ENCODE measurements around the gene LSM3. TPM values are rescaled to one million over a fixed set of nuclear protein-coding genes. Genes with fewer than 3 reads are reported as not detected.

LSM3 gene
- total RNA-seq, 4 donors from 2014 or later: 7.9 to 15.6 (median 12.7) TPM

DNA sequence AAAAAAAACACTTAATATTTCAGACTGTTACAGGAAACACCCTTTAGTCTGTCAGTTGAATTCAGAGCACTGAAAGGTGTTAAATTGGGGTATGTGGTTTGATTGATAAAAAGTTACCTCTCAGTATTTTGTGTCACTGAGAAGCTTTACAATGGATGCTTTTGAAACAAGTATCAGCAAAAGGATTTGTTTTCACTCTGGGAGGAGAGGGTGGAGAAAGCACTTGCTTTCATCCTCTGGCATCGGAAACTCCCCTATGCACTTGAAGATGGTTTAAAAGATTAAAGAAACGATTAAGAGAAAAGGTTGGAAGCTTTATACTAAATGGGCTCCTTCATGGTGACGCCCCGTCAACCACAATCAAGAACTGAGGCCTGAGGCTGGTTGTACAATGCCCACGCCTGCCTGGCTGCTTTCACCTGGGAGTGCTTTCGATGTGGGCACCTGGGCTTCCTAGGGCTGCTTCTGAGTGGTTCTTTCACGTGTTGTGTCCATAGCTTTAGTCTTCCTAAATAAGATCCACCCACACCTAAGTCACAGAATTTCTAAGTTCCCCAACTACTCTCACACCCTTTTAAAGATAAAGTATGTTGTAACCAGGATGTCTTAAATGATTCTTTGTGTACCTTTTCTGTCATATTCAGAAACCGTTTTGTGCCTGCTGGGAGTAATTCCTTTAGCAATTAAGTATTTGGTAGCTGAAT lies 35.9 kb upstream of the LSM3 start:
- Histone ChIP-seq H3K36me3 (peaks cover 0 to 72% of the 10 kb centered on the region in 2 donors), H3K4me1 (peaks cover 9 to 68% (median 27%) of the 10 kb centered on the region in 3 donors), H3K4me3 (no peak overlapping the region), H3K27ac (peak overlapping the region; percentile 86 to 97 (median 90)), H3K9me3 (no peaks in the 10 kb centered on the region), H3K27me3 (no peaks in the 10 kb centered on the region)
- ATAC-seq: no peak
- 61 to 64% methylated on average over 8 of the region's 8 CpGs for WGBS, 2 donors (ENCODE audit: low coverage in 1 of 2)
- TF ChIP-seq, protein P1, sequence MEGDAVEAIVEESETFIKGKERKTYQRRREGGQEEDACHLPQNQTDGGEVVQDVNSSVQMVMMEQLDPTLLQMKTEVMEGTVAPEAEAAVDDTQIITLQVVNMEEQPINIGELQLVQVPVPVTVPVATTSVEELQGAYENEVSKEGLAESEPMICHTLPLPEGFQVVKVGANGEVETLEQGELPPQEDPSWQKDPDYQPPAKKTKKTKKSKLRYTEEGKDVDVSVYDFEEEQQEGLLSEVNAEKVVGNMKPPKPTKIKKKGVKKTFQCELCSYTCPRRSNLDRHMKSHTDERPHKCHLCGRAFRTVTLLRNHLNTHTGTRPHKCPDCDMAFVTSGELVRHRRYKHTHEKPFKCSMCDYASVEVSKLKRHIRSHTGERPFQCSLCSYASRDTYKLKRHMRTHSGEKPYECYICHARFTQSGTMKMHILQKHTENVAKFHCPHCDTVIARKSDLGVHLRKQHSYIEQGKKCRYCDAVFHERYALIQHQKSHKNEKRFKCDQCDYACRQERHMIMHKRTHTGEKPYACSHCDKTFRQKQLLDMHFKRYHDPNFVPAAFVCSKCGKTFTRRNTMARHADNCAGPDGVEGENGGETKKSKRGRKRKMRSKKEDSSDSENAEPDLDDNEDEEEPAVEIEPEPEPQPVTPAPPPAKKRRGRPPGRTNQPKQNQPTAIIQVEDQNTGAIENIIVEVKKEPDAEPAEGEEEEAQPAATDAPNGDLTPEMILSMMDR (IDR thresholded peaks at IDR 0.05): no peak
- no peak for TF ChIP-seq EP300 (IDR thresholded peaks at IDR 0.05)
- no peak for TF ChIP-seq POLR2A (IDR thresholded peaks at IDR 0.05)
- TF ChIP-seq POLR2AphosphoS5 (IDR thresholded peaks at IDR 0.05): no peak

DNA sequence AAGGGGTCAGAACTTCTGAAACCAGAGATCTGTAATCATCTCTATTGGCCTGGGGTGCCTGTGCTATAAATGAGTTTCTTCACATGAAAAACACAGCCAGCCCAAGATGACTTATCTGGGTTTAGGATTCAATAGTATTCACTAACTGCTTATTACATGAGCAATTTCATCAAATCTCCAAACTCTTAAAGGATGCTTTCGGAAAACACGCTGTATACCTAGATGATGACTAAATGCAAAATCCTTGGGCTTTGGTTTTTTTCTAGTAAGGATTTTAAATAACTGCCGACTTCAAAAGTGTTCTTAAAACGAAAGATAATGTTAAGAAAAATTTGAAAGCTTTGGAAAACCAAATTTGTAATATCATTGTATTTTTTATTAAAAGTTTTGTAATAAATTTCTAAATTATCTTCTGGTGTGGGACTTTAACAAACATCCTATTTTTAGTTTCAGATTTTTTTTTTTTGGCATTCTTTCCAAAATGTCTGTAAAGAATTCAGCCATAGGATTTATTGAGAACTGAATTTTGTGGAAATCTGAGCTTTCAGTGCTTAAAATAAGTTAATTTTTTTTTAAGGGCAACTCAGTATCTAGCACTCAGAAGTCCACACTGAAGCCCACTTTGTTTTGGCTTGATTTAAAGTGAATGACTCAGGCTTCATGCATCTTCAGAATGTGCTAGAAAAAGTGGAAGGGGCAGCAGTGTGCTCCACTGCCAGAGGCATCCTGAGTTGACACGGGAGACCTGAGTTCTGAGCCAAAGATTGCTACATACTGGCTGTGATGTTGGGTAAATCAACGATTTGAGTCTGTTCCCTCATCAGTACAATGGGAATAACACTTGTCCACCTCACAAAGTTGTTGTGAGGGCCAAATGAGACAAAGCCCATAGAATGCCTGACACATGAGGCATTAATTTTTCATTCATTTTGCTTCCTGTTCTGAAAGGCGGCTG lies 35.1 kb upstream of the LSM3 start:
- peaks cover 9 to 77% (median 31%) of the 10 kb centered on the region in 3 donors for H3K4me1 ChIP-seq
- no peaks in the 10 kb centered on the region for H3K9me3 ChIP-seq
- H3K27ac ChIP-seq: peak overlapping the region; percentile 86 to 97 (median 90)
- peak; percentile 85 for ATAC-seq
- WGBS, 2 donors (ENCODE audit: low coverage in 1 of 2): 31 to 47% methylated on average over 5 to 7 of the region's 7 CpGs
- TF ChIP-seq POLR2AphosphoS5 (IDR thresholded peaks at IDR 0.05) (peak; percentile 94), EP300 (IDR thresholded peaks at IDR 0.05) (no peak), POLR2A (IDR thresholded peaks at IDR 0.05) (no peak)
- TF ChIP-seq, protein P1 (IDR thresholded peaks at IDR 0.05): no peak
- peaks cover 0 to 72% of the 10 kb centered on the region in 2 donors for H3K36me3 ChIP-seq
- peak overlapping the region in 1 of 2 donors; percentile 23 for H3K4me3 ChIP-seq
- H3K27me3 ChIP-seq: no peaks in the 10 kb centered on the region

DNA sequence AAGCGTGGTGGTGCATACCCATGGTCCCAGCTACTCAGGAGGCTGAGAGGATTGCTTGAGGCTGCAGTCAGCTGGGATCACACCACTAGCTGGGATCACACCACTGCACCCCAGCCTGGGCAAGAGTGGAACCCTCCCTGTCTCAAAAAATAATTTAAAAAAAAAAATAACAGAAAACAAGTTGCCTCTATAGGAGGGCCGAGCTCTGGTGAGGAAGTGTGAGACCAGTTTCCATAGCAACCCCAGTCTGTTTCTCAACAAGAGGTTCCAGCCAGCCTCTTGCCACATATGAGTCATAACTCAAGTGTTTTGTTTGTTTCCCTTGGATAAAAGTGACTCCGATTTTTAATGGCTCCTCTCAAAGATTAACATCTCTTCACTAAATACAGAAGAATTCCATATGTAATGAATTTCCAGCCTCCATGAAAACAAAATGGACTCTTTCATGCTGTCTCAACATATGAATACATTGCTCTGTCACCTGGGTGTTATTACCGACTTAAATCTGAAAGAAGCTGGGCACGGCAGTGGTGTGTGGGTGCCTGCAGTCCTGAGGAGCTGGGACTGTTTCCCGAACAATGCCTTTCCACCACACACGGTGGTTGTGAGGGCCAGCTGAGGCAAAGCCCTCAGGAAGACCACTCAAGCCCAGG lies 34.1 kb upstream of the LSM3 start:
- Histone ChIP-seq H3K27me3 (no peaks in the 10 kb centered on the region), H3K9me3 (no peaks in the 10 kb centered on the region), H3K4me1 (peaks cover 9 to 77% (median 31%) of the 10 kb centered on the region in 3 donors), H3K36me3 (peaks cover 0 to 71% of the 10 kb centered on the region in 2 donors), H3K4me3 (peak overlapping the region in 1 of 2 donors; percentile 23), H3K27ac (peak overlapping the region; percentile 86 to 97 (median 90))
- ATAC-seq: peak; percentile 89
- WGBS, 2 donors (ENCODE audit: low coverage in 1 of 2): 0 to 2% methylated on average over 4 to 6 of the region's 7 CpGs
- TF ChIP-seq, protein P1 (IDR thresholded peaks at IDR 0.05): no peak
- peak; percentile 91 for TF ChIP-seq POLR2AphosphoS5 (IDR thresholded peaks at IDR 0.05)

DNA sequence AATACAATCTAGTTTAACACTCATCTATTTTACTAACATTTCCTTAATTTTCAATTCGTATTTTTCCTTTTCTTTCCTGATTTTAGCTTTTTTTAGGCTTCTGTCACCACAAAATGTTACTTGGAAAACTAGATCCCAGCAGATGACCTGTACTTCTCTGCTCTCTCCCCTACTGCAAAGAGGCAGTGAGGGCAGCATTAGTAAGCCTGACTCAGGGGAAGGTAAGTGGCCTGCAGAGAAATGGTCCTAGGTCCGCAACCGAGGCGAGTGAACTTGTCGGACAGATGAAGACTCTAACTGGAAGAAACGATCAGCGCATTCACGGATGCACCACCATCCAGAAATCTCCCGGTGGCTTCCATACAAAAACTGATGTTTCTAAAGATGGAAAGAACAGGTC lies 33.4 kb upstream of the LSM3 start:
- Histone ChIP-seq H3K4me3 (no peak overlapping the region), H3K27ac (peak overlapping the region; percentile 86 to 97 (median 90)), H3K36me3 (peaks cover 0 to 70% of the 10 kb centered on the region in 2 donors), H3K4me1 (peaks cover 9 to 77% (median 31%) of the 10 kb centered on the region in 3 donors), H3K9me3 (no peaks in the 10 kb centered on the region), H3K27me3 (no peaks in the 10 kb centered on the region)
- 52 to 68% methylated on average over 2 to 9 of the region's 9 CpGs for WGBS, 2 donors (ENCODE audit: low coverage in 1 of 2)
- TF ChIP-seq POLR2AphosphoS5 (IDR thresholded peaks at IDR 0.05) (no peak), POLR2A (IDR thresholded peaks at IDR 0.05) (no peak), EP300 (IDR thresholded peaks at IDR 0.05) (no peak)
- TF ChIP-seq, protein P1 (IDR thresholded peaks at IDR 0.05): no peak
- no peak for ATAC-seq

Data from gastroesophageal sphincter (tissue), 4 donors.